Stimulated activated CD4-positive, alpha-beta T cell treated with anti-CD3 and anti-CD28 coated beads, TNF-alpha, amount 100 ng/mL, for 24 hours (primary cell): ENCODE results near the gene ANTKMT.
"Not testable (repeated sequence)": the region's sequence is repeated elsewhere in the genome, so short reads cannot be mapped to it uniquely, and the experiment has no call there.

ENCODE experiments used
- DNase-seq, 3 experiments: peaks; one replicate each; pipeline ENCODE4 v3.0.0-alpha.2; 2020; ENCODE audit warnings: low read depth in 3 of 3

ANTKMT gene

DNA sequence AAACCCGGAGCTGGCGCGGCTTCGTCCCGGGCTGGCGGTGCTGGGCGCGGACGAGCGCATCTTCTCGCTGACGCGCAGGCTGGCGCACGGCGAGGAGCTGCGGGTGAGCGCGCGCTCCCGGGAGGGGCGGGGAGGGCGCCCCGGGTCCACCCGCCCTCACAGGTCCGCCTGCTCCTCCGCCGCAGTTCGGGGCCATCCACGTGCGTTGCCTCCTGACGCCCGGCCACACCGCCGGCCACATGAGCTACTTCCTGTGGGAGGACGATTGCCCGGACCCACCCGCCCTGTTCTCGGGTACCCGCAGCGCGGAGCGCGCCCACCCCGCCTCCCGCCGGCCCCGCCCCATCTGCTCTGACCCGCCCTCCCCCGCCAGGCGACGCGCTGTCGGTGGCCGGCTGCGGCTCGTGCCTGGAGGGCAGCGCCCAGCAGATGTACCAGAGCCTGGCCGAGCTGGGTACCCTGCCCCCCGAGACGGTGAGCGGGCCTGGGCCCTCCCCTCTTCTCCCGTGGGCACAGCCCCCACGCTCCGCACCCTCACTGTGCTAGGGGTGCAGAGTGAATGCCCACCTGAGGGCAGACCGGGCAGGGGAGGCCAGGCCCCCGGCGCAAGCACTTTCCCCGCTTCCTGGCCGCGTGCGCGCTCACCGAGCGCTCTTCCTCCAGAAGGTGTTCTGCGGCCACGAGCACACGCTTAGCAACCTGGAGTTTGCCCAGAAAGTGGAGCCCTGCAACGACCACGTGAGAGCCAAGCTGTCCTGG lies 7.4 kb downstream of the ANTKMT start:
- peak in 1 of 3 experiments; percentile 69 for DNase-seq

DNA sequence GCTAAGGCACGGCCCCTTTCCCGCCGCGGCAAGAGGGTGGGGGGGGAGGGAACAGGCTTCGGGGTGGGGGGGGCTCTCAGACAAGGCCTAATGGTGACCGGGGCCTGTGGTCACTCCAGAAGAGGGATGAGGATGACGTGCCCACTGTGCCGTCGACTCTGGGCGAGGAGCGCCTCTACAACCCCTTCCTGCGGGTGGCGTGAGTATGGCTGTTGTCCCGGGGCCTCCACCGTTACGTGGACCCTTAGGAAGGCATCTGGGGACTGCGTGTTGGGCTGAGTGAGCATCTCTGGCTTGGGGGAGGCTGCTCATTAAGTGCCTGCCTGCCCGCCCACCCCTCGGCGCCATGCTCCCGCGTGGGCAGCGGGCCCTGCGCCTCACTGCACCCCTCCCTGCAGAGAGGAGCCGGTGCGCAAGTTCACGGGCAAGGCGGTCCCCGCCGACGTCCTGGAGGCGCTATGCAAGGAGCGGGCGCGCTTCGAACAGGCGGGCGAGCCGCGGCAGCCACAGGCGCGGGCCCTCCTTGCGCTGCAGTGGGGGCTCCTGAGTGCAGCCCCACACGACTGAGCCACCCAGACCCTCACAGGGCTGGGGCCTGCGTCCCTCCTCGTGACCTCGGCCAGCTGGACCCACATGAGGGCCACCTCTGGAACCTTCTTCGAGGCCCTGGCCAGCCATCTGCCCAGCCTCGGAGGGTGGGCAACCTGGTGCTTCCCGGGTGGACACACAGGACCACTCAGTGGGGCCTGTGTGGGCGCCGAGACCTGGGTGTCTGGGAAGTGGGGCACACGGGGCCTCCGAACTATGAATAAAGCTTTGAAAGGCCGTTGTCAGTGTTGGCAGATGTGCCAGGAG lies 8.2 kb downstream of the ANTKMT start:
- no peak for DNase-seq

DNA sequence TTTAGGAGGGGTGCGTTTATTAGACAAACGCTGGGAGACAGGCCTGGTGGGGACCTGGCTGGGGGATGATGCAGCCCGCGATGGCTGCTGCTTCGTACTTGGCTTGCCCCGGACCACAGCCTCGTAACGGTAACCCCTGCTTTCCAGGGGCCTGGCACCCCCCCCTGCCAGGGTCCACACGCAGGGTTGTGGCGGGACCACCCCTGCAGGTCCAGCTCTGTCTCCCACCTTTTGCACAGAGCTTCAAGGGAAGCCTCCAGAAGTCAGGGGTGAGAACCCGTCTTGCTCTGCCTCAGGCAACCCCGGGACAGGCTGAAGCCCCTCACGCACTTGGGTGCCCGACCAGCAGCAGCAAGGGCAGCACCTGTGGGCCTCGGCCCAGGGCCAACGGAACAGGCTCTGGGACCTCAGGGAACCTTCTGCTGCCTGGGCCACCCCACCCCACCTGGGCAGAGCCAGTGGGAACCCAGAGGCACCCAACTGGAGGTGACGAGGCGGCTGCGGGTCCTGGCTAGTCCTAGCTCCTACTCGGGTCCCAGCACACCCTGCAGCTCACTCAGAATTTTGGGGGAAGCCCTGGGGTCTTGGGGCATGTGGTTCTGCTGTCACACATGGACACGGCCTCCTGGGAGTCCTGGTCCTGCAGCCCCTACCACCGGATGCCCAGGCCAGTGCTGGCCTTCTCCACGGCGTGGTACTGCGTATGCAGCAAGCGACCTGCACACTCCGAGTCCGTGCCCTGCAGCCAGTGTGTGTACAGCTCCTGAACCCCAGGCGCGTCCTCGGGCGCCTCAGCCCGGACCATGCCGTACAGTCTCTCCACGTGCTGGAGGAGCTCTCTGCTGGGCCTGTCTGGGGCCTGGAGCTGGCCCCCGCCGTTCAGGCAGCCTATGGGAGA lies 9.1 kb downstream of the ANTKMT start:
- no peak for DNase-seq

DNA sequence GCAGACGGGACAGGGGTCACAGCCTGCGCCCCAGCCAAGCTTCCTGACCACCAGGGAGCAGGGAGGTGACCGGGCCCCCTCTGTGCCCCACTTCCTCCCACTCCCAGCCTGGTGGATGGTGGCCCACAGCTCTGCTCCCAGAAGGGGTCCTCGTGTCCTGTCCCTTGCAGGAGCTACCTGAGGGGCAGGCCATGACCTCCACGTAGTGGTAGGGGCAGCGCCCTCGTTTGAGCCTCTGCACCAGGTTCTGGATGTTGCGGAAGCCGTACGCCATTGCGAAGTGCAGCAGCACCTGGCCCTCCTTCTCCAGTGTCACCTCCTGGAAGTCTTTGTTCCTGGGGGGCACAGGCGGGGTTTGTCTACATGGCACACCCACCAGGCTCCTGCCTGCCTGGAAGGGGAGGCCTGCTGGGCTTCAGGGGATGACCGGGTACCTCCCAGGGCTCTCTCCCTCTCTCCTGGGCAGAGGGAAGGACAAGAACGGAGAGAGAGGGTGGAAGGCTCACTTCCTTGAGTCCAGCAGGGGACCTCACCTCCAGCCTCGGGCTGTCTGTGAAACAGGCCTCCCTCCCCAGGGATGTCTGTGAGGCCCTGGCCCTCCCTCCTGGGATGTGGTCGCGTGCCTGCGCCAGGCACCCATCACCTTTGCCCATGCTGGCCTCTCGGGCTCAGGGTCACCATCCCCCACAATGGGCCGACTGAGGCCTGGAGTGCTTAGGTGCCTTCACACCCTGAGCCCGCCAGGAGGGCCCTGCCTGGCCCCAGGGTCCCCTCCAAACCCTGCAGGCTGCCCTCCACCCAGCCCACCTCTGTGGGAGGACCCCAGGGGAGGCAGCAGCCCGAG lies 9.9 kb downstream of the ANTKMT start:
- DNase-seq = no peak

DNA sequence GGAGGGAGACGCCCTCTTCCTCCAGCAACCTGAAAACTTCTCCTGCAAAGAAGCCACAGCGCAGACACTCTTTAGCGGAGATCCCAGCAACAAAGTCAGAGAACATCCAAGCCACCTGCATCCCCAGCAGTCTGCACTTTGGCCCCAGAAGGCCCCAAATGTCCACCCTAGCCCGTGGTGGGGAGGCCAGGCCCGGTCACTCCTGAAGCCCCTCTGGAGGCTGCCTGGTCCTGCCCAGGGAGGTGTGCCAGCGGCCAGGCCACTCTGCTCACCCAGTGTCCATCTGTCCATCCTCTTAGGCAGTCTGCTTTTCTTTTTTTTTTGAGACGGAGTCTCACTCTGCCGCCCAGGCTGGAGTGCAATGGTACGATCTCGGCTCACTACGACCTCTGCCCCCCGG lies 11.4 kb downstream of the ANTKMT start:
- DNase-seq = no peak

DNA sequence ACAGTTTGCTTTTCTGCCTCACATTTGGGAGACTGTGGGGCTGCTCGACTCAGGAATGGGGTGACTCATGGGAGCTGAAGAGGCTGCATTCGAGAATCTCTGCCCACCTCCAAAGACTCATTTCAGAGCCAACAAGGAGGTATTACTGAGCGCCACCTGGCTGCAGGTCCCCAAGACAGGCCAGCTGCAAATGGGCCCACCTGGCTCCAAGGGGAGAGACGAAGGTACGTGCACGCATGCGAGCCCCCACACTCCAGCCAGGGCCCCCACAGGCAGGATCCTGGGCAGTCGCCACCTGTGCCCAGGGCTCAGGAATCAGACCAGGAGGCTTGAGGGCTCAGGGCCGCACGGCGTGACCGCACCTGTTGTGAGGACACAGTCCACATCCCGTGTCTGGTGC lies 12.0 kb downstream of the ANTKMT start:
- no peak for DNase-seq

DNA sequence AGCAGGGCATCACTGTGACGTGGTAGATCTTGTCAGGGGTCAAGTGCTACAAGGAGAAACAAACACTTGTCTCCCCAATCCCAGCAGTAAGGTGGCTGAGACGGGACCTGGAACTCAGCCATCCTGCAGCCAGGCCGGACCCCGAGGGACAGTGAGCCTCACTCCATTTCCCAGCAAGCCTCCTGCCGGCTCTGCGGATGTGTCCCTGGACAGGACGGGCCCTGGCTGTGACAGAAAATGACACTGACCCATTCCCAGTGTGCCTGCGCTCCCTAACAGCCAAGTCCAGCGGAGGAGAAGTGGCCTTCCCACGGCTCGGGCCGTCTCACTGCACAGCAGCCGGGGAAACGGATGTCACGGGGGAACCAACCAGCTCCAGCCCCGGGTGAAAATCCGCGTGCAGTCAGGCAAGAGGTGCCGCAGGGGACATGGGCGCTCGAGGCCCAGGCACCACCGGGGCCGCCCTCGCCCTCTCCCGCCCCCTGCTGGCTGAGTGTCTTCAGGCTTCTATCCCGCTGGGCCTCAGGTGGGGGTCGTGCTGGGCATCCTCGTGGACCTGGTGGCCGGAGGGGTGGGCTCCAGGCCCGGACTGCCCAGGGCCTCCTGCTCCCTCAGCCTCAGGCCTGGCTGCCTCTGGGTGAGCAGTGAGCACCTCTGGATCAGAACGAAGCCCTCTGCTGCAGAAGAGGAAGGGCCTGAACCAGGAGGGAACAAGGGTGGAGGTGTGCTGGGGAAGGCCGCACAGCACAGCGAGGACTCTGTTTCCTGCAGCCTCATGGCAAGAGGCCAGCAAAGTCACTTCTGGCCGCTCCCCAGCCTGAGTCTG lies 12.6 kb downstream of the ANTKMT start:
- DNase-seq = no peak

DNA sequence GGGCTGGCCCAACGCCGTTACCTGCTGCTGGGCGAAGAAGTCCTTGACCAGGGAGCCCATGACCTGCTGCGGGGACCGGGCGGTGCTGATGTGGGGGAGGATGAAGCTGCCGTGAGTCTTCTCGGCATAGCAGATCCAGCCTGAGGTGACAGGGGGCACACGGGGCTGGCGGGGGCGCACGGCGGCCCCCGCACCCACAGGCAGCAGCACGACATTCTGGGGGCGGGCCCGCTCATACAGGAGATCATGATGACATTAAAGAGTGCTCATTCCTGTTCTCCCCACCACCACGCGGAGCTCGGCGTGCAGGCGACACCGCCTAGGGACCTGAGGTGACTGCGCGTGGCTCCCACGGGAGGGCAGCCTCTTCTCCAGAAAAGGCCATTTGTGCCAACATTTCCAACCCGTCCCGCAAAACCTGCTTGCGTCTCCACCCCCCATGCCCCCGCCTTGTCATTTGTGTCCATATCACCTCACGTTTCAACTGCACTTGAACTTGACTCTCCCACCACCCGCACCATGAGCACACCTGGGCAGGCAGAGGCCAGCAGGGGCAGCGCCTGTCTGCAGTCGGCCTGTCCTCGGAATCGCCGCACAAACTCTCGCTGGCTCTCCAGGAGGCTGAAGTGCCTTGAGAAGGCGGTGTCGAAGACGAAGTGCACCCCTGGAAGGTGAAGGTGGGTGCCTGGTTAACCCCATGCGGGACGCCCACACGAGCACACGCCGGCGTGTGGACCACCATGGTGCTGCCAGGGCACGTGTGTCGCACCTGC lies 13.4 kb downstream of the ANTKMT start:
- DNase-seq = no peak

DNA sequence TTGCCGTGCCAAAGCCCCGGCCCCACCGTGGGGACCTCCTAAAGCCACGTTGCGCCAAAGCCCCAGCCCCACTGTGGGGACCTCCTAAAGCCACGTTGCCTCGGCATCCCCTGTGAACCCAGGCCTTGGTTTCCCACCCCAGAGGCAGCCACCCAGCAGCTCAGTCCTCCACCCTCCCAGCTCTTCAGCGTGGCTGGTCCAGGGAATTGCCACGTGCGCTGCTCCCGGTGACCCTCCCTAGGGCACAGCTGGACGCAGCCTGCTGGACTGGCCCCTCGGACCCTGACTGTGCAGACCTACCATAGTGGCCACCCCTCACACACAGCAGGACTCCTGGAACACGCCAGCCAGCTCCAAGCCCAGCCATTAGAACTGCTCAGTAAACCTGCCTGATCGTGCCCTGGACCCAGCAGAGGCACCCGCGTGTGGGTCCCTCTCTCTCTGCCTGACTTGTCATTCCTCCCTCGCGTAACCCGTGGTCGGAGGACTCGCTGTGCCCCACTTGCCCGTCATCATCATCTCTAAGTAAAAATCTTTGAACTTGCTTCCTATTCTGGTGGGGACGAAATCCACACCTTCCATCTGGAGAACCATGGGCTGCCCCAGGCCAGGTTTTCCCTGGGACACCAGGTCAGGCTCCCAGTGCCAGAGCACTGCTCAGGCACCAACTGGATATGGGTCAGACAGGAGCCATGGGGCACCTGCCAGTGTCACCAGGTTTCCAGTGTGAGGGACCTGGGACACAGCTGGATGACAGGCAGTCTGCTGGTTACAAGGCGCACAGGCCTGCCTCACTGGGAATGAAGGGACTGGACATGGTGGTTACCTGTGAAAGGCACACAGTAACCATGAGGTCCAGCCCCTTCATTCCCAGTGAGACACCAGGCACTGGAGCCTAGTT lies 14.3 kb downstream of the ANTKMT start:
- DNase-seq = no peak

DNA sequence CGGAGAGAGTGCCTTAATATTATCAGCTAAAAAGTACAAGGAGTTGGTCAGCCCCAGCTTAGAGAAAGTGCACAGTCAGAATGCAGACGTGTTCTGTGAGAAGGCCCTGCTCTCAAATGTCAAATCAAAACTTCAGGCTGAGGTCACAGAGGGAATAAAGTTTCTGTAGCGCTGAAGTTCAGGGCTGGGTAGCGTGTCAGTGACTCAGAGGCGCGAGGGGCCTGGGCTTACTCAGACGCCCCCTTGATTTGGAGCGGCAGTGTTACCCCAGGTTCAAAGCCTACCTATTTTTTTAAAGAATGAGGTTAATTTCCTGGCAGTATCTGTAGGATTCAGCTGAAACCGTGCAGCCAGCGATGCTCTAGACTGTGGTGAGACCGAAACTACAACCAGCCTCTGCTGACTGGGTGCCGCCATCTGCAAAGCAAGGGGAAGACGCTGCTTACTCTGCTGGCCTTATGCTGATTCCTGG lies 15.1 kb downstream of the ANTKMT start:
- DNase-seq = peak in 1 of 3 experiments; percentile 70

DNA sequence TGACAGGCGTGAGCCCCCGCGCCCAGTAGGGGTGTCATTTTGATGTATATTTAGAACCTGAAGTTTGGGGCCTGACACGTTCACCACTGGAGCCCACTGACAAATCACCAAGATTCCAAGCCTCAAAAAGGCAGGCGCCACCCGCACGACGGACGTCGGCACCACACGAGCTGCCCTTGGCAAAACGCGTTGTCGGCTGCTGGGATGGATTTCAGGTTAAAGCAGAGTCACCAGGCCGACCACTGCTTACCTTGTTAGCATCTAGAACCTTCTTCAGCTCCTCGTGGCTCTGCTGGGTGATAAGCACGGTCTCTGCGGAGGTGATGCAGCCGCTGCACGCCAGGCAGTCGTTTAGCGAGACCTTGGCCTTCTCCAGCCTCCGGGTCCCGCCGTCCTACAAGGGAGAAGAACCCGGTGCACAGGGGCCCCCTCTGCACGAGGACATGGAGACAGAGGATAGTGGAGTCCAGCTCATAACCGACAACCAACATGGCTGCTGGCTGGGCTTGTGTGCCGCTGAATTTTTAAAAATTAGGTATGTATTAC lies 16.1 kb downstream of the ANTKMT start:
- DNase-seq = no peak

DNA sequence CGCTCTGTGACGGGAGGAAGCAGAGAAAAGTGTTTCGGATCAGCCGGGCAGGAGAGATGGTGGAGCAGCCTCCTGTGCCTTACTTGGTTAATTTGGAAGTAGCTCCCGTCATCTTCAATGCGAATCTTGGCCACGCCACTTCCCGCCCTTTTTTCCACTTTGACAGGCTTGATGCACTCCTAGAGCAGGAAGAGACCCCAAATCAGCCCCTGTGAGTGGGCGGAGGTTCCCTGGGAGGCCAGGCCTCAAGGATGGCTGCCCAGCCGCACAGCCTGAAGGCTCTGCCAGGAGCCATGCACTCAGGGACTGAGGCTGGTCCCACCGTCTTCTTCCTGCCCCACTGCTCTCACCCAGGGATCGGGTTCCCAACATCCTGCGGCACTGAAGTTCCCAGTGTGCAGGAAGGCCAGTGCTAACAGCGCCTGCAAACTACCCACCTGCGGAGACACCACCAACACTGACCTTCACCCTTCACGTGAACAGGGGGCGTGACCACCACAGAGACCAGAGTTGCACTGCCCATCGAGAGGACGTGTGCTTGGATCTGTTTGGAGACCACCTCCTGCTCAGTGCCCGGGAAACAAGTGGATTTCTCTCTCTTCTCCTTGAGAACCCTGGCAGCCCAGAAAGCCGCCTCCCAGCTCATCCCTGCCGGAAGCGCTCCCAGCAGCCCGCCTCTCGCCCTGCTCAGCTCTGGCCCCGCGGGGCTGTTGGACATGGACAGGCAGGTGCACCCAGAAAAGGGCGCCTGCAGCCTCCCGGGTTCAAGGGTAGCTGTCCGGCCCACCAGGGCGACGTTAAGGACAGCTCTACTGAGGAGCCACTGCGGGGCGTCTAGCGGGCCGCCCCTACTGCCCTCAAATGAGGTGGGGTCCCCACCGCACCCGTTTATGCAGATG lies 18.9 kb downstream of the ANTKMT start:
- no peak for DNase-seq

DNA sequence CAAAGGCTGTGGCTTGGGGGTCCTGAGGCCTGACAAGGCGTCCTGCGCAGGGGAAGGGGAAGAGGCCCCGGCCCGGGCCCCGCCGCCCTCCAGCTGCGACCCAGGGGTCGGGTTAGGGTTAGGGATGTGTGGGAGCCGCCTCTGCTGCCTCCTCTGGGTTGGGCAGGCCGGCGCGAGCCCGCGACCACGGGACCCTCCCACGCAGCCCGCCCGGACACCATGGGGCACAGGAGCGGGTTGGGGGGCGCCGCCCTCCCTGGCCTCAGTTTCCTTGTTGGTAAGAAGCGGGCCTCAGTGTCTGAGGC lies 19.5 kb downstream of the ANTKMT start:
- DNase-seq = no peak

DNA sequence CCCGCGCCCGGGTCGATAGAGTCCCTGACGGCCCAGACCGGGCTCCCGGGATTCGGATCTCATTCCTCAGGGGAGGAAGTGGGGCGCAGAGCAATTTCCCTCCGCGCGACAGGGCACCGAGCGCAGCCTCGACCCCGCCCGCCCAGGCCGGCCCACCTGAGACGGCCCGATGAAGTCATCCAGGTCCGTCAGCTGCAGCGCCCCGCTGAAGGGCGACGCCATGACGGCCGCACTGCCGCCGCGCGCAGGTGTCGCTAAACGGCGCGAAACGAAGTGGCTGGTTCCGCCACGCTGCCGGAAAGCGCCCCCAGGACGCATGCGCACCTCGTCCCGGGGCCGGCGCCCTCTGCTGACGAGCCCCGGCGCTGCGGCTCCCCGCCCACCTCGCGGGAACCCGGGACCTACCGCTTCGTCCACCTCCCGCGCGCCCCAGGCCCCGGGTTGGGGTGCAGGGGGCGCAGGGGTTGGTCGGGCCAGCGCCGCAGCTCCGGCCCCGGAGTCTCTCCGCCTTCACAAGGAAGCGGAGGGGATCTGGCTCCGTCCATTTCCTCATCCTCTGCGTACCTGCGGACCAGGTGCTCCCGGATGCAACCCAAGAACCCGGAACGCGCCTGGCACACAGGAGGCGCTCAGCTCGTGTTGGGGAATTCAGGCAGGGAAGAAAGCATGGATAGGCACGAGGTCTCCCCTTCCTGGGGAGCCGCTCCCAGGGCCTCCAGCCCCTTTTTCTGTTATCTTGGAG lies 20.0 kb downstream of the ANTKMT start, which contains the start of gene CIAO3:
Gene CIAO3, minus strand, starts transcription at position 234 of the 742 bp plus-strand sequence. Its CDS starts 12 bp downstream, at position 222.
- DNase-seq = peak; percentile 85 to 93 (median 90)

DNA sequence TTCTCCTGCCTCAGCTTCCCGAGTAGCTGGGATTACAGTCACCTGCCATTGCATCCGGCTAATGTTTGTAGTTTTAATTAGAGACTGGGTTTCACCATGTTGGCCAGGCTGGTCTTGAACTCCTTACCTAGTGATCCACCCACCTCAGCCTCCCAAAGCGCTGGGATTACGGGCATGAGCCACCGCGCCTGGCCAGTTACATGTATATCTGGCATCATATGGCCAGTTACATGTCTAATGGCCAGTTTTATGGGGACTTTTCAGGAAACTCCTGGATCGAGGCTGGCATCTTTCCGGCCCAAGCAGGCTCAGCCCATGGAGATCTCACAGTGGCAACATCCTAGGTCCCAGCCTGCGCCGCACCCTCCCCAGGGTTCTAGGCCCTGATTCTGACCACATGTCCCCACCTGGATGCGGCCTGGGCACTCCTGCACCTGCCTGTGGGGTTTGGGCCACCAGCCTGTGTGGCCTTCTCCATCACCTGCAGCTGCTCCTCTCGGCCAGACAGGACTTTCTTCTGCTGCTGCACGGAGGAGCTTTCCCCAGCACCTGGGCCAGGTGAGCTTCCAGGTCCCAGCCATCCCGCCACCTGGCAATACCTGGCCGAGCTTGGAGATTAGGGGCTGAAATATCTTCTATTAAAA lies 21.2 kb downstream of the ANTKMT start:
- DNase-seq = no peak

DNA sequence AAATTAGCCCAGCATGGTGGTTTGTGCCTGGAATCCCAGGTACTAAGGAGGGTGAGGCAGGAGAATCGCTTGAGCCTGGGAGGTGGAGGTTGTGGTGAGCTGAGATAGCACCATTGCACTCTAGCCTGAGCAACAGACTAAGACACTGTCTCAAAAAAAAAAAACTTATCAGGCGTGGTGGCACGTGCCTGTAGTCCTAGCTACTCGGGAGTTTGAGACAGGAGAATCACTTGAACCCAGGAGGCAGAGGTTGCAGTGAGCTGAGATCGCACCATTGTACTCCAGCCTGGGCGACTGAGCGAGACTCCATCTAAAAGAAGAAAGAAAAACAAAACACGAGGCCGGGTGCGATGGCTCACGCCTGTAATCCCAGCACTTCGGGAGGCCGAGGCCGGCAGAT lies 21.9 kb downstream of the ANTKMT start:
- DNase-seq = not testable (repeated sequence)
